Smooth muscle cell (in vitro differentiated cells): ENCODE results near the gene LRCH1. TPM values are rescaled to one million over a fixed set of nuclear protein-coding genes. Genes with fewer than 3 reads are reported as not detected.
"Not testable (repeated sequence)": the region's sequence is repeated elsewhere in the genome, so short reads cannot be mapped to it uniquely, and the experiment has no call there.

Experiments used
- DNase-seq: peaks from one replicate; lab custom pipeline; 2025; ENCODE audit not compliant: unreplicated experiment; lab: John Stamatoyannopoulos, UW
- H2AFZ ChIP-seq: fragments of 200-600 bp; sonication (generic); 2 replicates; pipeline ENCODE4 v1.6.0; 2016; ENCODE audit warnings: antibody characterized with exemption, low read depth, mild to moderate bottlenecking
- H3F3A ChIP-seq: fragments of 200-600 bp; sonication (generic); 2 replicates; pipeline ENCODE4 v1.6.0; 2017; ENCODE audit warnings: antibody characterized with exemption, low read depth
- H3K27ac ChIP-seq: fragments of 200-600 bp; sonication (generic); 2 replicates; pipeline ENCODE4 v1.5.1; 2016; ENCODE audit warnings: low read depth, mild to moderate bottlenecking
- H3K27me3 ChIP-seq: fragments of 200-600 bp; sonication (generic); 2 replicates; pipeline ENCODE4 v1.6.1; 2016; ENCODE audit warnings: low read depth, mild to moderate bottlenecking
- H3K36me3 ChIP-seq: fragments of 200-600 bp; sonication (generic); 2 replicates; pipeline ENCODE4 v1.5.1; 2016; ENCODE audit warnings: low read depth
- H3K4me1 ChIP-seq: fragments of 200-600 bp; sonication (generic); 2 replicates; pipeline ENCODE4 v1.5.1; 2016; ENCODE audit warnings: low read depth
- H3K4me2 ChIP-seq: fragments of 200-600 bp; sonication (generic); 2 replicates; pipeline ENCODE4 v1.6.0; 2016; ENCODE audit warnings: mild to moderate bottlenecking
- H3K4me3 ChIP-seq: fragments of 200-600 bp; sonication (generic); 2 replicates; pipeline ENCODE4 v1.5.1; 2016; ENCODE audit warnings: mild to moderate bottlenecking
- H3K79me2 ChIP-seq: fragments of 200-600 bp; sonication (generic); 2 replicates; pipeline ENCODE4 v1.6.0; 2016; ENCODE audit warnings: low read depth, mild to moderate bottlenecking
- H3K9ac ChIP-seq: fragments of 200-600 bp; sonication (generic); 2 replicates; pipeline ENCODE4 v1.6.0; 2016; ENCODE audit warnings: low read depth
- H3K9me3 ChIP-seq: fragments of 200-600 bp; sonication (generic); replicated peaks from 2 replicates; pipeline ENCODE4 v1.5.1; 2016; ENCODE audit warnings: low read depth
- H4K20me1 ChIP-seq: fragments of 200-600 bp; sonication (generic); 2 replicates; pipeline ENCODE4 v1.6.0; 2016; ENCODE audit warnings: low read depth
- WGBS: methylation state at CpG from one replicate; pipeline ENCODE4 v1.1.7; 2016; ENCODE audit warnings: low lambda C conversion rate; 5-methylcytosine and 5-hydroxymethylcytosine counted together
- polyA plus RNA-seq: library from polyadenylated mRNA; unstranded; fragments of >200 nt; fragmentation: Nextera tagmentation; extraction: Ambion mirVana; gene quantifications from 2 replicates; pipeline ENCODE4 v1.2.1, GENCODE V29; 2016
- total RNA-seq: library from RNA; depleted of rRNA; stranded (reverse); fragments of >200 nt; gene quantifications from 2 replicates; pipeline ENCODE4 v1.2.3, GENCODE V29; 2014
- TF ChIP-seq, protein P1 (sequence below): fragments of 200-600 bp; sonication (generic); IDR thresholded peaks from 2 replicates; pipeline ENCODE4 v1.5.1; 2017; ENCODE audit warnings: borderline replicate concordance, mild to moderate bottlenecking, antibody characterized with exemption; ENCODE audit not compliant: insufficient read depth, poor library complexity, severe bottlenecking

The LRCH1 gene
- total and polyA plus RNA-seq, 2 experiments from 2014 or later, result 9.4 to 27.7 TPM

DNA sequence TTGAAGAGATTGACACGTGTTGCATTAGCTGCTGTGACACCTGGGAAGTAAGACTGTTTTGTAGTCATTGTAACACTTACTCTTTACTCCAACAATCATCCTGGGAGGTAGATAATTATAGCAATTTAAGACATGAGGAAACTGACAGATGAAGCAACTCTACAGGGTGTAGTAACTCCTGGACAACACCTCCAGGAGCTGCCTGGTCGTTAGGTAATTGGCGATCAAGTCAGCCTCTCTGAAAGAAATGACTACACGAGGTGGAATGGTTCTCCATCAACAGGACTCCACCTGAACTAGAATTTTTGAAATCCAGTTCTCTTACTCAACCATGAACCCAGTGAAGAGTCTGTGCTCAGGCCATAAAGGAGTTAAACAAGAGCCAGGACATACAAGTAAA is 43.0 kb upstream of the LRCH1 start:
- Histone ChIP-seq H4K20me1 (no peaks in the 10 kb centered on the region), H3K4me1 (no peaks in the 10 kb centered on the region), H3K4me3 (no peak overlapping the region), H3K36me3 (no peaks in the 10 kb centered on the region), H3F3A (no peaks in the 10 kb centered on the region), H2AFZ (no peak overlapping the region), H3K27me3 (no peaks in the 10 kb centered on the region), H3K4me2 (no peak overlapping the region), H3K79me2 (no peaks in the 10 kb centered on the region), H3K27ac (no peak overlapping the region), H3K9me3 (no peaks in the 10 kb centered on the region), H3K9ac (no peak overlapping the region)
- WGBS, result 82% methylated on average over 4 of the region's 4 CpGs
- TF ChIP-seq, protein P1, sequence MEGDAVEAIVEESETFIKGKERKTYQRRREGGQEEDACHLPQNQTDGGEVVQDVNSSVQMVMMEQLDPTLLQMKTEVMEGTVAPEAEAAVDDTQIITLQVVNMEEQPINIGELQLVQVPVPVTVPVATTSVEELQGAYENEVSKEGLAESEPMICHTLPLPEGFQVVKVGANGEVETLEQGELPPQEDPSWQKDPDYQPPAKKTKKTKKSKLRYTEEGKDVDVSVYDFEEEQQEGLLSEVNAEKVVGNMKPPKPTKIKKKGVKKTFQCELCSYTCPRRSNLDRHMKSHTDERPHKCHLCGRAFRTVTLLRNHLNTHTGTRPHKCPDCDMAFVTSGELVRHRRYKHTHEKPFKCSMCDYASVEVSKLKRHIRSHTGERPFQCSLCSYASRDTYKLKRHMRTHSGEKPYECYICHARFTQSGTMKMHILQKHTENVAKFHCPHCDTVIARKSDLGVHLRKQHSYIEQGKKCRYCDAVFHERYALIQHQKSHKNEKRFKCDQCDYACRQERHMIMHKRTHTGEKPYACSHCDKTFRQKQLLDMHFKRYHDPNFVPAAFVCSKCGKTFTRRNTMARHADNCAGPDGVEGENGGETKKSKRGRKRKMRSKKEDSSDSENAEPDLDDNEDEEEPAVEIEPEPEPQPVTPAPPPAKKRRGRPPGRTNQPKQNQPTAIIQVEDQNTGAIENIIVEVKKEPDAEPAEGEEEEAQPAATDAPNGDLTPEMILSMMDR, result no peak
- no peak for DNase-seq

DNA sequence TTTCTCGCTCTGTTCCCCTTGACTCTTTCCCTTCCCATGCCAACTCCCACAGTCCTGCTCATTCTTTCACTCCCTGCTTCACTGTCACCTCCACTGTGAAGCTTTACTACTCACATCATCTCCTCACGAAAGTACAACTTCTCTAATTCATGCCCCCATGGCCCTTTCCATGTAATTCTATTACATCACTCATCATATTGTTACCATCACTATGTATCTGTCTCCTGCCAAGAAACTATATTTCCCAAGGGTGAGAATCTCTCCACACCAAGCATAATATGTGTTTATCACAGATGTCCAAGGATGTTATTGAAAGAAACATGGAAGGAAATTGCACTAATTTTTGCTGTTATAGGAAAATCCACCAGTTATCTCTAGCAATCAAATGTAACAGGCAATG is 37.2 kb upstream of the LRCH1 start:
- TF ChIP-seq, protein P1, result no peak
- Histone ChIP-seq H3K9me3 (no peaks in the 10 kb centered on the region), H3K4me2 (no peak overlapping the region), H4K20me1 (no peaks in the 10 kb centered on the region), H3F3A (no peaks in the 10 kb centered on the region), H3K36me3 (no peaks in the 10 kb centered on the region), H3K27ac (no peak overlapping the region), H3K4me3 (no peak overlapping the region), H3K27me3 (no peaks in the 10 kb centered on the region), H3K79me2 (no peaks in the 10 kb centered on the region), H3K4me1 (no peaks in the 10 kb centered on the region), H2AFZ (no peak overlapping the region), H3K9ac (no peak overlapping the region)
- no peak for DNase-seq
- 73% methylated on average over 2 of the region's 2 CpGs for WGBS

DNA sequence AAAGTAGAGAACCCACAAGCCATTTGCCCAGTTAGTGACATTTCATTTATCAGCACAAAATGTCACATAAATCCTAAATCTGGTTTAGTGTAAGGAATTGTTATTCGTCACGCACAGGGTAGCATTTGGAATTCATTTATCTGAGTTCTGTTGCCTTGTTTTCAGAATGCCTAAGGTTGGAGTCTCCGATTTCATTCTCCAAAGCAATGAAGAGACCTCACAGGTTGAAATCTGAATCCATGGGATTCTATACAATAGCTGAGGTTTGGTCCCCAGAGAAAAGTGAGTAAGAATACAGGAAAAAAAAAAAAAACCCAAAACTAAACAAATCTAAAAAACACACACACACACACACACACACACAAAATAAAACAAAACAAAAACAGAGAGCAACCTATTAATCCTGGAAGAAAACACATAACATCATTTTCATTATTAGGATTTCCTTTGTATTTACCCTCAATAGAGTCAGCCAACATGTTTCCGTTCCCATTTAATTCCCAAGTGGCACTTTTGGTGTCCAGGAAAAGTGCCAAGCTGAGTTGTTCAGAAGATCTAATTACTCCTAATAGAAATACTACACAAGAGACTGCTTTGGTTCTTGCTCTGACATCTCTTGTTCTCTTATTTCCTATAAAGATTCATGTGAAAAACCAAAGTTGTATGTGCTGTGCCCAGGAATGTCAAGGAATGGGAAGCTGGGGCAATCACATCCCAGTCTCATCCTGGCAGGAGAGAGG is 36.2 kb upstream of the LRCH1 start:
- Histone ChIP-seq H3K27me3 (no peaks in the 10 kb centered on the region), H3K4me2 (no peak overlapping the region), H3K9ac (no peak overlapping the region), H3K36me3 (no peaks in the 10 kb centered on the region), H4K20me1 (no peaks in the 10 kb centered on the region), H3K79me2 (no peaks in the 10 kb centered on the region), H2AFZ (no peak overlapping the region), H3K4me1 (no peaks in the 10 kb centered on the region), H3K9me3 (no peaks in the 10 kb centered on the region), H3K4me3 (no peak overlapping the region), H3F3A (no peaks in the 10 kb centered on the region), H3K27ac (no peak overlapping the region)
- DNase-seq, result no peak
- TF ChIP-seq, protein P1, result no peak
- 84% methylated on average over 4 of the region's 4 CpGs for WGBS

DNA sequence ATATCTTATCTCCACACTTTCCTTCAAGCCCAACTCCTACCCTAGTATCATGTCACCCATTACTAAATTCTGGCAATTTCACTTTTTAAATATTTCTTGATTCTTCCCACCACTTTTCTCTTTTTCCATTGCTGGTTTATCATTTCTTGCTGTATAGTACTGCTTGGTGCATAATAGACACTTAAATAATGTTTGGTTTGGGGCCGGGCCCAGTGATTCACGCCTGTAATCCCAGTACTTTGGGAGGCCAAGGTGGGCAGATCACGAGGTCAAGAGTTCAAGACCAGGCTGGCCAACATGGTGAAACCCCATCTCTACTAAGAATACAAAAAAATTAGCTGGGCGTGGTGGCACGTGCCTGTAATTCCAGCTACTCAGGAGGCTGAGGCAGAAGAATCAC is 35.2 kb upstream of the LRCH1 start:
- H3K9ac ChIP-seq, H3K4me1 ChIP-seq, H3K4me3 ChIP-seq, DNase-seq, H3K27me3 ChIP-seq, H3K4me2 ChIP-seq, H3K27ac ChIP-seq, H3F3A ChIP-seq, H4K20me1 ChIP-seq, H3K79me2 ChIP-seq, H2AFZ ChIP-seq, H3K9me3 ChIP-seq, H3K36me3 ChIP-seq: not testable (repeated sequence)
- 90% methylated on average over 5 of the region's 5 CpGs for WGBS
